AG04449 (cell line): ENCODE measurements around the gene AAK1.

ENCODE experiments used
- CTCF ChIA-PET: fragments of 350-600 bp; formaldehyde crosslinking; extraction: SDS; loops from one replicate; lab custom pipeline; 2021; ENCODE audit warnings: antibody characterized with exemption; lab: Yijun Ruan, JAX
- POLR2A ChIA-PET: fragments of 400-600, 350-600 bp; formaldehyde crosslinking; extraction: SDS; loops from one replicate; lab custom pipeline; 2020; ENCODE audit warnings: antibody characterized with exemption, inconsistent platforms; lab: Yijun Ruan, JAX
- DNase-seq: peaks from one replicate; pipeline ENCODE4 v3.0.0-alpha.2; 2010; ENCODE audit warnings: low read depth, low spot score
- H3K4me3 ChIP-seq: 2 replicates; pipeline ENCODE4 v1.5.1; 2011; ENCODE audit warnings: low read depth, mild to moderate bottlenecking, control low read depth, low read length
- CTCF ChIP-seq: IDR thresholded peaks from one replicate; pipeline ENCODE4 v1.5.1; 2011; ENCODE audit warnings: mild to moderate bottlenecking, moderate library complexity, low read length, control low read depth, inconsistent platforms; ENCODE audit not compliant: insufficient read depth; ENCODE audit errors: missing control alignments

The AAK1 gene

GRCh38 chr2:69524799-69525198 is 118.7 kb downstream of the AAK1 start:
- H3K4me3 ChIP-seq: no peak overlapping the region
- no peak for TF ChIP-seq CTCF
- no peak for DNase-seq
- CTCF ChIA-PET: interaction anchor here (0.7 to 1.6 kb wide), 6 partner anchors 9 to 192 kb away, joined by 3 to 7 read pairs (median 4); no protein-coding TSS in a partner anchor
- POLR2A ChIA-PET: no interaction called here

DNA sequence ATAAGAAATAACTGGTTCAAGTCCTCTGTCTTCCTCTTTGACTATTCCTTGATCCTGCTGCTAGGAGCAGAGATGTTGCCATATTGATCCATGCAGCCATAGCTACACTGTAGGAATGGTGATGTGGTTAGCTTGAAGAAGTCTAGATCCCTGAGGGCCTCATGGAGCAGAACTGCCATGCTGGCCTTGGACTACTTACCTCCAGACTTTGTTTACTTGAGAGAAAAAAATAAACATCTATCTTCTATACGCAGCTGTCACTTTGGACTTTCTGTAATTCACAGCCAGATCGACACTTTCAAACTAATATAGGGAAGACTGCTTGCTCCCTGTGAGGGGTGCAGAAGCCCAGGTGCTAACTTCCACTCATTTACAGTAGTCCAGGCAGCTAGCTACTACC is 121.8 kb downstream of the AAK1 start:
- CTCF ChIA-PET: no interaction called here
- POLR2A ChIA-PET: no interaction called here
- DNase-seq: no peak
- H3K4me3 ChIP-seq: no peak overlapping the region
- no peak for TF ChIP-seq CTCF

GRCh38 chr2:69518841-69519240 is 124.7 kb downstream of the AAK1 start:
- DNase-seq: no peak
- CTCF ChIA-PET: interaction anchor here (0.9 kb wide), 1 partner anchor 18 kb away, joined by 3 read pairs; no protein-coding TSS in a partner anchor
- POLR2A ChIA-PET: no interaction called here

GRCh38 chr2:69517410-69517809 is 126.1 kb downstream of the AAK1 start:
- ChIA-PET CTCF (interaction anchor here (1.3 kb wide), 1 partner anchor 9 kb away, joined by 3 read pairs; no protein-coding TSS in a partner anchor), POLR2A (no interaction called here)
- no peak for TF ChIP-seq CTCF
- DNase-seq: no peak
- no peak overlapping the region for H3K4me3 ChIP-seq

More at GRCh38 chr2:69518841-69519240, 124.7 kb downstream of the AAK1 start:
- TF ChIP-seq CTCF: no peak
- no peak overlapping the region for H3K4me3 ChIP-seq

DNA sequence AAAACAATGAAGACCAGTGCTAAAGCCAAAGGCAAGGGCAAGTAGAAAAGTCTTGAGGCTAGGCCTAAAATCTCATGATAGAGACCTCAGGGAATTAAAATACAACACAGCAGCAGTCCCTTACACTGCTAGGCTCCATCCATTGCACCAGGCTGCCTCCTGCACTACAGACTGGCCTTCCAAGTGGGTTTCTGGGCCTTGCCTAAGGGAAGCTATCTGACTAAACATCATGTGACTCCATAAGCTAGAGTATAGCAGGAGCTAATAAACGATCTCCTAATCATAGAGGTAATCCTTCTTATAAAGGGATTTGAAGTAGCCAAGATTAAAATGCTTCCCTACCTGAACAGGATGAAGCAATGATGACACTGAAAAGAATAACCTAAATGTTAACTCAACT is 128.7 kb downstream of the AAK1 start:
- no peak for DNase-seq
- TF ChIP-seq CTCF: no peak
- POLR2A ChIA-PET: no interaction called here
- CTCF ChIA-PET: interaction anchor here (0.8 to 3.2 kb wide), 5 partner anchors 9 to 199 kb away, joined by 3 to 12 read pairs (median 7); no protein-coding TSS in a partner anchor
- H3K4me3 ChIP-seq: no peak overlapping the region

- peak; percentile 16 for TF ChIP-seq CTCF
- CTCF ChIA-PET: interaction anchor here (0.8 to 3.2 kb wide), 6 partner anchors 8 to 200 kb away, joined by 3 to 12 read pairs (median 6); no protein-coding TSS in a partner anchor
- POLR2A ChIA-PET: no interaction called here
- DNase-seq: peak; percentile 37
- H3K4me3 ChIP-seq: no peak overlapping the region
Measured at GRCh38 chr2:69514406-69514805, 129.1 kb downstream of the AAK1 start.
